ENCODE measurements around the gene MYH14. TPM values are rescaled to one million over a fixed set of nuclear protein-coding genes. Genes with fewer than 3 reads are reported as not detected.

Gene MYH14
- 10 to 100 TPM; 55.7 to 67.7 TPM for total RNA-seq
- long read RNA-seq, full-length matches to known transcripts, result 3 of 15 reads
- long read RNA-seq, partial matches to known transcripts, result 10 of 15 reads
- long read RNA-seq, other reads (novel, unspliced or antisense), result 2 of 15 reads

DNA sequence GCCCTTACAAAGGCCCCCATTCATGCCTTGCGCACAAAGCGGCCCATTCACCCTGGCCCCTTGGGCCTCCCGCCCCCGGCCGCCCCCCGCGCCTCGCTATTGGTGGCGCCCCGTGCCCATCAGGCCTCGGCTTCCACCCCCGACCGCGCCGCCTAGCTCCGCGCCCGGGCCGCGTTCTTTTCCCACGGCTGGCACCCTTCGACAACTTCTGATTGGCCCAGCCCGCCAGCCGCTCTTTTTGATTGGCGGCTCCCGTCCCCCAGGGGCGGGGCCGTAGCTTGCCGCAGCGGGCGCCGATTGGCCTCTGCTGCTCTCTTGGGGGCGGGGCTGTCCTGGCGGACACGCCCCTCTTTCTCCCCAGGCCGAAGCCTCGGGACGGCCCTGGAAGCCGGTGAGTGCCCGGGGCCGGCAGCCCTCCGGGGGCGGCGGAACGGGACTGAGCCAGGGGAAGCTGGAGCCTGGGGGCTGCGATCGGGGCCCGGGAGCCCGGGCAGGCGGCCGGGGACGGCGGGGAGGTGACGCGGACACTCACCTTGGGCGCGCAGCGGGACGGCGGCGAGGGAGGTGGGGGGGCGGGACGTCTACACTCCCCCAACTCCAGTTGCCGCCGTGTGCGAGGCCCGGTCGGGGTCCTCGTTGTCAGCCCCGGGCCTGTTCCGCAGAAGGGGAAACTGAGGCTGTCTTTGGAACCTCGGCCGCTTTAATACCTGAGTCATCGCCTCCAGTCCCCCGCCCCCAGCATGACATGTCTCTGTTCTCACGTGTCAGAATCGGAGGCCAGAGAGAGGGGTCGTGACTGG lies at the start of gene MYH14:
Gene MYH14, plus strand, starts transcription at position 342 of the 800 bp plus-strand sequence. CDS start 6,744 bp downstream, outside the sequence.
- ATAC-seq (peak; percentile 95 to 96), DNase-seq (peak; percentile 92)
- intact Hi-C loops (cut with DNase I), result no loop called here

DNA sequence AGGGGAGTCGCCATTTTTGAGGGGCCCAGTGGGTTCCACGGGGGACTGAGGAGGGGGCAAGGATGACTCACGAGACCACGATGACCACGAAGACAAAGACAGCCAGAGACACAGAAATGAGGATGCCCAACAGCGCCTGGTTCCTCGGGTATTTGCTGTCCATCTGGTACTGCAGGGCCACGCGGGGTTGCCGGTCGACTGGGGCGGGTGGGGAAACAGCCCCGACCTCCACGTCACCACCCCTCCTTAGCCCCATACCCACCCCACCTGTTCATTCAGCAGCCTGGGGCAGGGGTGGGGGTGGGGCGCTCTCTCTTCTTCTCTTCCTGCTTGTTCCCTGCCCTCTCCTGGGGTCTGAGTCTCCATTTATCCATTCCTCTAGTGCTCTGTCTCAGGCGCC lies 48.9 kb upstream of the MYH14 start:
- intact Hi-C loops (cut with DNase I), result no loop called here
- DNase-seq, result no peak
- ATAC-seq, result no peak

DNA sequence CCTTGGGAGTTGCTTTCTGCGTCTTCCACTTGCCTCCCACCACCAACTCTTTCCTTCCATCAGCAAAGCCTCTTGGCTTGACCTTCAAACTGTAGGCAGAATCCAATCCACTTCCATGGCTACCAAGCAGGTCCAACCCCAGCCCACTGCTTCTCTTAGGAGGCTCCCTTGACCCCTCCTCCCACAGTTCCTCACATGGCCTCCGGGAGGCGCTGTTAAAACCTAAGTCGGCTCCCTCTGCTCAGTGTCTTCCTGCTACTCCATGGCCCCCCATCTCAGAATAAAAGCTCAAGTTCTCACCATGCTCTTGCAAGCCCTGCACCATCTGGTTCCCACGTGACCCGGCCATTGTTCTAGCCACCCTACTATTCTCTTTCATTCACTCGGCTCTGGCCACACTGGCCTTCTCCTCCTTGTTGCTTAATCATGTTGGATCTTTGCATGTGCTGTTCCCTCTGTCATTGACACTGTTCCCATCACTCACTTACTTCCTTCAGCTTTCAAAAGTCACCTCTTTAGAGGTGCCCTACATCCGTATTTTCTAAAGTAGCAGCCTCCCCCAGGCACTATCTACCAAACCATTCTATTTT lies 47.8 kb upstream of the MYH14 start:
- DNase-seq, result no peak
- intact Hi-C loops (cut with DNase I), result no loop called here
- ATAC-seq, result no peak

DNA sequence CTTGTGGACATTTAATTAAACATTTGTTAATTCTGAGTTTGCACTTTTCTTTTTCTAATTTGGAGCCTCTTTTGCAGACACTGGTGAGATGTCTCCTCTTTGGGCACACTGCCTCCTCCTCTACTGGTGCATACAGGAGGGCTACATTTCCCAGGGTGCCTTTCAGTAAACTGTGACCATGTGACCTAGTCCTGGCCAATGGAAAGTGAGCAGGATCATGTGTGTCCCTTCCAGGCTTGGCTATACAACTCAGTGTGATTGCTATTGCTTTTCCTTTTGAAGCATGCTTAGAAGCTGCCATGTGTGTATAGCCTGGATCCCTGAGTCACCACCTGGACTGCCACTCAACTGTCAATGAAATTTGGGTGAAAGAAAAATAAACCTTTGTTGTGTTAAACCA lies 44.8 kb upstream of the MYH14 start:
- intact Hi-C loops (cut with DNase I), result no loop called here
- ATAC-seq, result no peak
- DNase-seq, result no peak

DNA sequence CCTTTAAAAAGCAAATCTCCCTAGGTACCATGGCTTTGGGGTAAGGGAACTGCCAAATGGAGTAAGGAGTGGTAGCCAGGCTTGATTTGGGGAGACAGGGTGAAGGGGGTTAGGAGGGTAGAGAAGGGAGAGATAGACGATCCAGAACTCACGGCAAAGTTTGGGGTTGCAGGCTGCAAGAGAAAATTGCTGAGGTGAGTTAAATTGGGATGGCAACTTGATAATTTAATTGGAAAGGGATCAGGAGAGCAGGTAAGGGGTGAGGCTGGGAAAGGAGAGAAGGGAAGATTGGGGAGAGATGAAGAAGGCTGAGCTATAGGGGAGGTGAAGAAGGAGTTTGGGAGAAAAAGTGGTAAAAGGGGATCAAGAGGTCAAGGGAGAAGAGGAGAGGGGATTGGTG lies 44.3 kb upstream of the MYH14 start:
- DNase-seq (no peak), ATAC-seq (no peak)
- intact Hi-C loops (cut with DNase I), result no loop called here

DNA sequence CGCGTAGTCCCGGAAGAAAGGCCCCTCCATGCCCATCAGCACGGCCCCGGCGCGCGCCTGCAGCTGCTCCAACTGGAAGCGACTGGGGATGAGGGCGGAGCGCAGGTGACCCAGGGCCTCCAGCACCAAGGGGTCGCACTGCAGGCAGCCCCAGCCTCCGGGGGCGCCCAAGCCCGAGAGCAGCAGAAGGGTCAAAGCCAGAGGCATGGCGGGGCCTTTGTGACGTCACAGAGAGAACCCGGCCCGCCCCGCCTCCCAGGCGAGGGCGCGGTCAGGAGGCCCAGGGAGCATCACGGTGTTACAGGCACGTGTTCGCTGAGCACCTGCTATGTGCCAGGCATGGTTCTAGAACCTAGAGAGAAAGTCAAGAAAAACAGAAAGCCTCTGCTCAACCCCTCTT lies 40.4 kb upstream of the MYH14 start, which contains the start of gene IZUMO2:
Gene IZUMO2, minus strand, starts transcription at position 294 of the 400 bp plus-strand sequence. Its CDS starts 87 bp downstream, at position 207.
- intact Hi-C loops (cut with DNase I), result no loop called here
- no peak for ATAC-seq
- no peak for DNase-seq

DNA sequence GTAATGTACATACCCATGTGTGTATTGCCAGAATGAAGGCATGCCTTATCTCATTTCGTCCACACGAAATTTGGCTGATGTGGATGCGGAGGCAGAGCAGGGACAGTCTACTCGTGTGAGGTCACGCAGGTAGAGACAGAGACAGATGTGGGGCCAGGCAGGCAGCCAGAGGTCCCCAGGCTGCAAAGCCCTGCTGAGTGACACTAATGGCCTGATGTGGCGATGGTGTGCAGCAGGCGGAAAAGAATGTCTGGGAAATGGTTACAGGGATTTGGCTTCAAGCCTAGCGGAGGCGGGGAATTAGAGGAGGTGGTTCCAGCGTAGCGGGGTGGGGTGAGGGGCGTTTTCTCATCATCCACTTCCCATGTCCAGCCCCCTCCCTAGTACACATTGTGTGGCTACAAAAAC lies 36.1 kb upstream of the MYH14 start:
- ATAC-seq (no peak), DNase-seq (no peak)
- intact Hi-C loops (cut with DNase I), result no loop called here

DNA sequence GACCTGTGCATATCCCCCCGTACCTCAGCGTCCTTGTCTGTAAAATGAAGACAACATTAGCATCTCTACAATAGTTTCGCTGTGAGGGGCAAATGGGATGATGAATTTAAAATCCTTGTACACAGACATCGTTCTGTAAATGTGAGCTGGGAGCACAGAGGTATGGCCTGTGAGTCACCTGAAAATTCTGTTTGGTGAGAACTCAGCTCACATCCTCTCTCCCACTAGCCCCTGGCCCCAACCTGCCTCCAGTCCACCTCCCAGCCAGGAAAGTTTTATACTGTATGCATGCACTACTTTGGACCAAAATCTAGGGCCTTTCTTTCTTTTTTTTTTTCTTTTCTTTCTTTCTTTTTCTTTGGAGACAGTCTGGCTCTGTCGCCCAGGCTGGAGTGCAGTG lies 31.7 kb upstream of the MYH14 start:
- ATAC-seq (no peak), DNase-seq (no peak)
- intact Hi-C loops (cut with DNase I), result no loop called here

DNA sequence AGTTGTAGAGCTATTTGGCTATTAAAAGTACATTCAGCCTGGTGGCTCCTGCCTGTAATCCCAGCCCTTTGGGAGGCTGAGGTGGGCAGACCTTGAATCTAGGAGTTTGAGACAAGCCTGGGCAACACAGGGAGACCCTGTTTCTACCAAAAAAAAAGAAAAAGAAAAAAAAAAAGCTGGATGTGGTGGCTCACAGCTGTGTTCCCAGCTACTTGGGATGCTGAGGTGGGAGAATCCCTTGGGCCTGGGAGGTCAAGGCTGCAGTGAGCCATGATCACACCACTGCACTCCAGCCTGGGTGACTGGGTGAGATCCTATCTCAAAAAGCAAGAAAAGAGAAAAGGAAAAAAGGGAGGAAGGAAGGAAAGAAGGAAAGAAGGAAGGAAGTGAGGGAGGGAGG lies 30.7 kb upstream of the MYH14 start:
- intact Hi-C loops (cut with DNase I), result no loop called here
- no peak for DNase-seq

DNA sequence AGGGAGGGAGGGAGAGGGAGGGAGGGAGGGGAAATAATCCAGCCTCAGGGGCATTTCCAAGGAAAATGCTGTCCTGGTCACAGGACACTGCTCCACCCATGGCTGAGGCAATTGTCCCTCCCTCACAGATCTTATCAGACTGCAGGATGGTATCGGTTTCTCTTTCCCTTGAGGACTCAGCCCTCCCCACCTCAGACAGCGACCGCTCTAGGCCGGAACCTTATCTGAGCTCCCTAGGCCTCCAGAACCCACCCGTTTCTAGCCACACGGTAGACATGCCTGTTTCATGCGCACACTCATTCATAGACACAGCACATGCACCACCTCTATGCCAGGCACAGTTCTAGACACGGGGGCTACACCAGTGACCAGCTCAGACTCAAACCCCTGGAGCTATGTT lies 30.3 kb upstream of the MYH14 start:
- intact Hi-C loops (cut with DNase I), result no loop called here
- DNase-seq (no peak), ATAC-seq (no peak)

More for the DNA sequence above, 30.7 kb upstream of the MYH14 start:
- ATAC-seq, result no peak

DNA sequence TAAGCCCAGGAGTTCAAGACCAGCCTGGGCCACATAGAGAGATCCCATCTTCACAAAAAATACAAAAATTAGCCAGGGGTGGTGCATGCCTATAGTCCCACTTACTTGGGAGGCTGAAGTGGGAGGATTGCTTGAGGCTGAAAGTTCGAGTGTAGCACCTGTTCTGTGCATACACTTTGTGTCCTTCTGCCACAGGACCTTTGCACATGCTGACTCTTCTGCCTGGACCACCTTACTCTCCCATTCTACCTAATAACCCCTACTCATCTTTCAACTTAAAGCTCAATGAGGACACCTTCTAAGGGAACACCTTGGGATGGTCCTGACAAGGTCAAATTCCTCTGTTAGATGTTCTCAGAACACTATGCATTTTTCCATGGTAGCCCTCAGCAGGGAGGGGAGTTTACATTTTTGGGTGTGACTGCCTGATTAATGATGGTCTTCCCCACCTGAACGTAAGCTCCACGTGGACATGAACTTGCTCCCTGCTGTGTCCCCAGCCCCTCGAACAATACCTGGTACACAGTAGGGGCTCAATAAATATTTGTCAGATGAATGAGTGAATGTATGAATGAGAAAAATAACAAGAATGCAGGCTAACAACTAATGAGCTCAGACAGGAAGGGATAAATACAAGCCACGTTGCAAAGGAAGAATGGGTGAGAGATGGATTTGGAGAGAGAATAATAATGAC lies 29.2 kb upstream of the MYH14 start:
- ATAC-seq (no peak), DNase-seq (no peak)
- intact Hi-C loops (cut with DNase I), result no loop called here

DNA sequence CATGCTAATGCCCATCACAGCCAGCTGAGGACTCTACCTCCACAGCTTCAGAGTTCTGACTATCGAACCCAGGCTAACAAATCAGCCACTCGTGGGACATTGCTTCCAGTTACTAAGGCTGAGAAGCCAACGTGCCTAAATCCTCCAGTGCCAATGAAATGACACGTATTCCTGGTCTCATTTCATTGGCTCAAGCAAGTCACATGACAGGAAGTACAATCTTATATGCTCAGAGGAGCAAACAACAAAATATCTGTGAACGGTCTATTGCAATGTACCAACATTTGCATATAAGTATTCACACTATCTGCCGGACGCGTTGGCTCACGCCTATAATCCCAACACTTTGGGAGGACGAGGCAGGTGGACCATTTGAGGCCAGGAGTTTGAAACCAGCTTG lies 27.5 kb upstream of the MYH14 start:
- DNase-seq (no peak), ATAC-seq (no peak)
- intact Hi-C loops (cut with DNase I), result no loop called here

DNA sequence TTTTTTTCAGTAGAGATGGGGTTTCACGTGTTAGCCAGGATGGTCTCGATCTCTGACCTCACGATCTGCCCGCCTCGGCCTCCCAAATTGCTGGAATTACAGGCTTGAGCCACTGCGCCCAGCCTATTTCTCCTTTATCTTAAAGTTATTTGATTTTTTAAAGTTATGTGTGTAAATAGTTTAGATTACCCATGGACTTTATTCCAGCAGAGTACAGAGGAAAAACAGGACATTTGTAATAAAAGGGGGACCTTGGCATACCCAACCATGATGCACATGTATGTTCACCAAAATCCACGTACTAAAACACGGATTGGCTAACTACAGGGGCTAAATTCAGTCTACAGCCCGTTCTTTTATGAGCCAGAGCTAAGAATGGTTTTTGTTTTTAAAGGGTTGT lies 26.6 kb upstream of the MYH14 start:
- intact Hi-C loops (cut with DNase I), result no loop called here
- ATAC-seq, result no peak
- DNase-seq, result no peak

DNA sequence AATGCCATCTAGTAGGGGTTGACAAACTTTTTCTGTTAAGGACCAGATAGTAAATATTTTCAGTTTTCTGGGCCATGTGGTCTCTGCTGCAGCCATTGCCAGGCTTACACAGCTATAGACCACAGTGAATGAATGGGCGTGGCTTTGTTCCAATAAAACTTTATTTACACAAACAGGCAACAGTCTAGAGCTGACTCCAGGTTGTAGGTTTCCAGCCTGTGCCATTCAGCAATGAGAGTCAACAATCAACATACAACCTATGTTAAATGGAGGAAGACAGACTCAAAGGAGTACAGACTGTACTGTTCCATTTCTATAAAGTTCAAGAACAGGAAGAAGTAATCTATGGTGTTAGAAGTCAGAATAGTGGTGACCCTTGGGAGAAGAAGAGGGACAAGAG lies 25.1 kb upstream of the MYH14 start:
- no peak for ATAC-seq
- intact Hi-C loops (cut with DNase I), result no loop called here
- no peak for DNase-seq

DNA sequence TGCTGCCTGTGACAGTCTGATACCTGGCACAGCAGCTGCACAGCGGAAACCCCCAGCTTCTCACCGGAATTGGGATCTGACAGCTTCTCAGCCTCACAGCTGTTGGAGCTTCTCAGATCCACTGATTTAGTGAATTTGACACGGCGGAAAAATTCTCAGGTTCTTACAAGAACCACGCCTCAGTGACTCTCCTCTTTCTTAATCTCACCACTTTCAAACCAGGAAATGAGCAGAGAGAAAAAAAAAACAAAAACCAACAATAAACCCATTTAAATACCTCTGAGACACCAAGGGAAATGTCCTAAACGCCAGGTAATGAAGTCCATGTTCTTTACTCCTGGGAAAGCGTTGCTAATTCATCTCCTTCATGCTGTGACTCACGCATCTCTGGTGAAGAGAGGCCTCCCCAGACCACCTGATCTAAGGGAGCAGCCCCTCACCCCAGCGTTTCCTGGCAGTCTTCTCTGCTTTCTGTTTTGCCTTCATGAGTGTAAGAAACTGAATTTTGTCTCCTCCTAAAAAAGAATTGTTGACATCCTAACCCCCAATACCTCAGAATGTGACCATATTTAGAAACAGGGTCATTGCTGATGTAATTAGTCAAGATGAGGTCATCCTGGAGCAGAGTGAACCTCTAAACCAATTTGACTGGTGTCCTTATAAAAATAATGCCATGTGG lies 24.4 kb upstream of the MYH14 start:
- no peak for DNase-seq
- no peak for ATAC-seq
- intact Hi-C loops (cut with DNase I), result no loop called here

DNA sequence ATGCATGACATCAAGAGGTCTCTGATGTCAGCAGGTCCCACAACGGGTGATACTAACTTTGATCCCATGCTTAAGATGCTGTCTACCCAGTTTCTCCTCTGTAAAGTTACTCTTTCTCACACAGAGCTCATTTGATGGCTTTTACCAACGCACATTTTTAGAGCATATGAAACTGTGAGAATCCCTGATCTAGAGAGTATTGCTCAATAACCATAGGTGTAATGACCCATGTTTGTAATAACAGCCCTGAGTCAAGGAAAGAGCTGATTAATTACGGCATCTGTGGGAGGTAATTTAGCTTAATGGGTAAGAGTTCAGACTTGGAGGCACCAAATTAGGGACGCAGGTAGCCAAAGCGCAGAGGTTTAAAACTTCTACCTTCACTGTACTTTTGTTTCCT lies 22.3 kb upstream of the MYH14 start:
- ATAC-seq (no peak), DNase-seq (no peak)
- intact Hi-C loops (cut with DNase I), result no loop called here

DNA sequence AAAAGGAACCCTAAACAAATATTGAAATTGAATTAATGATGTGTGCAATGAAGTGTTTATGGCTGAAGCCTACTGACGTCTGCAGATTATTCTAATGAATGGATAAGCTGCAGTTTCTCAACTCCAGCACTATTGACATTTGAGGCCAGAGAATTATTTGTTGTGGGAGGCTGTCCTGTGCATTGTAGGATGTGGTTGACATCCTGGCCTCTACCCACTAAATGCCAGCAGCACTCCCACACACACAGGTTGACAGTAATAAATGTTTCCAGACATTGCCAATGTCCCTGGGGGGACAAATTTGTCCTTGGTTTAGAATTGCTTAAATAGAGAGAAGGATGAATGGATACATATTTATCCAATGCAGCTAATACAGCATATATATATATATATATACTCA lies 19.2 kb upstream of the MYH14 start:
- no peak for DNase-seq
- no peak for ATAC-seq
- intact Hi-C loops (cut with DNase I), result no loop called here

DNA sequence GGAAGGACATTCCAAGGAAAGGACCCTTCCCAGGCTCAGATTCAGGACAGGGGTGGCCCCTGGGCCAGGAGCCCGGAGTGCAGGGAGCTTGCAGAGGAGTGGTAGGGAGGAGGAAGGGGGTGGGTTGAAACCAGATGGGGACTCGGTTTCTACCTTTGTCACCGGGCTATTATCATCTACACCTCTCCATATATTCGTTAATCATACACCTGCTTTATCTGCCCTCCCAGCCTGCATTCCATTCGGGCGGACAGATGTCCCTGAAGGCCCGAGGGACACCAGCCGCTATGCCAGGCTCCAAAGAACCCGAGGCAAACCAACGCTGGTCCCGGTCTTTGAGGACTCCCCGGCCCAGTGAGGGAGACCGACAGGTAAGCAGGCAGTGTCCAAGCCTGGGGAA lies 15.5 kb upstream of the MYH14 start:
- ATAC-seq (no peak), DNase-seq (no peak)
- intact Hi-C loops (cut with DNase I), result no loop called here

DNA sequence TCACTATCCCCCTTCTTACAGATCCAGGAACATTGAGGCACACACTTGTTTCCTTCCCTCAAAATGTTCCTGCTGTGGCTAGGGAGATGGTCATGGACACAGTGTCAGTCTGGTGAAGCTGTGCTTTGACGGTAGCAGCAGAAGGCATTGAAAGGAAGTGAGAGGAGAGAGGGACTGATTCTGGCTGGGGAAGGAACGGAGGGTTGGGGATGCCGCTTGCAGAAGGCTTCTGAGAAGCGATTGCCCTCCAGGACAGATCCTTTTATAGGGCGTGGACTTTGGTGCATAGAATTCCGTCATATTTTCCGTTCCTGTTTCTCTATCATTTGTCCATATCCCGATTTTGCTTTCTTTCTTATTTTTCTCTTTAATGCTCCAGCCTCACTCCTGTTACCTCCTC lies 14.1 kb upstream of the MYH14 start:
- intact Hi-C loops (cut with DNase I), result no loop called here
- no peak for DNase-seq
- no peak for ATAC-seq

DNA sequence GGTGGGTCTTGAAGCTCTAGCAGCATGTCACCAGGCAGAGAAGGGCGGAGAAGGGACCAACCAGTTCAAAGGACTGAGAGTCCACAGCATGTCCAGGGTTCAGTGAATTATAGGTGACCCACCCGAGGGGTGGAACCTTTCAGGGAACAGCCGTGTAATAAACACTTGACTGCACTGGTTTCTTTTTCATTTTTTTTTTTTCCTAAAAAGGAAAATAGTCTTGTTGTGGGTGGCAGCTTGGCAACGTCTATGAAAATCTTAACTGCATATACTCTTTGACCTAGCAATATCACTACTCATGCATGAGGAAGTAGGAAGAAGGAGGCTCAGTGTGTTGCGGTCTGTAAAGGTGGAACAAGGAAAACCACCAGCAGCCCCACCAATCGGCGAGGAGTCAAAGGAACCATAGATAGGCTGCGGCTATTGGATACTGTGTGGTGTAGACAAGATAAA lies 13.0 kb upstream of the MYH14 start:
- intact Hi-C loops (cut with DNase I), result no loop called here
- no peak for ATAC-seq
- no peak for DNase-seq
